Mesenchymal stem cell (in vitro differentiated cells and primary cell): ENCODE measurements around the gene FMOD.

Source experiments
- DNase-seq: peaks from one replicate; pipeline ENCODE4 v3.0.0-alpha.2; 2013
- H2AFZ ChIP-seq: one replicate; pipeline ENCODE4 v1.6.1; 2013; ENCODE audit warnings: low read depth, mild to moderate bottlenecking, control low read depth, inconsistent platforms, low read length, moderate library complexity
- H2AK5ac ChIP-seq: 2 replicates; pipeline ENCODE4 v1.6.1; 2013; ENCODE audit warnings: low read length, moderate library complexity, mild to moderate bottlenecking, inconsistent platforms; ENCODE audit not compliant: severe bottlenecking
- H2BK120ac ChIP-seq: one replicate; pipeline ENCODE4 v1.6.1; 2013; ENCODE audit warnings: low read depth, mild to moderate bottlenecking, inconsistent platforms, low read length, moderate library complexity
- H2BK12ac ChIP-seq, 2 experiments: one replicate each; pipeline ENCODE4 v1.6.1; 2013; ENCODE audit warnings: inconsistent platforms in 2 of 2, low read length in 2 of 2, mild to moderate bottlenecking in 2 of 2, moderate library complexity in 2 of 2, control low read depth in 1 of 2
- H2BK15ac ChIP-seq: one replicate; pipeline ENCODE4 v1.6.1; 2013; ENCODE audit warnings: mild to moderate bottlenecking, low read depth, inconsistent platforms; ENCODE audit not compliant: poor library complexity, severe bottlenecking
- H2BK5ac ChIP-seq: 2 replicates; pipeline ENCODE4 v1.6.1; 2013; ENCODE audit warnings: low read depth, mild to moderate bottlenecking, low read length, control low read depth, inconsistent platforms; ENCODE audit not compliant: poor library complexity, severe bottlenecking
- H3K14ac ChIP-seq, 2 experiments: one replicate each; pipeline ENCODE4 v1.6.1; 2013; ENCODE audit warnings: inconsistent platforms in 2 of 2, low read length in 2 of 2, control low read depth in 1 of 2, mild to moderate bottlenecking in 1 of 2, moderate library complexity in 1 of 2
- H3K18ac ChIP-seq, 2 experiments: one replicate each; pipeline ENCODE4 v1.6.1; 2013; ENCODE audit warnings: inconsistent platforms in 2 of 2, low read length in 2 of 2, control low read depth in 1 of 2, low read depth in 1 of 2, mild to moderate bottlenecking in 1 of 2
- H3K23ac ChIP-seq, 2 experiments: one replicate each; pipeline ENCODE4 v1.6.1; 2013; ENCODE audit warnings: inconsistent platforms in 2 of 2, low read length in 2 of 2, mild to moderate bottlenecking in 2 of 2, moderate library complexity in 2 of 2, control low read depth in 1 of 2
- H3K27ac ChIP-seq: 2 replicates; pipeline ENCODE4 v1.5.1; 2013; ENCODE audit warnings: mild to moderate bottlenecking, moderate library complexity, low read length, control low read depth, inconsistent platforms; ENCODE audit not compliant: poor library complexity, severe bottlenecking
- H3K27me3 ChIP-seq, 2 experiments: 2 replicates each; pipeline versions ENCODE4 v1.6.1 to v1.7.0; 2013; ENCODE audit warnings: low read length in 2 of 2, mild to moderate bottlenecking in 2 of 2, moderate library complexity in 2 of 2, control low read depth in 1 of 2, inconsistent platforms in 1 of 2; ENCODE audit not compliant: control insufficient read depth in 1 of 2, insufficient read depth in 1 of 2
- H3K36me3 ChIP-seq, 2 experiments: 2 replicates each; pipeline versions ENCODE4 v1.6.1 to v1.7.0; 2013; ENCODE audit warnings: low read length in 2 of 2, control low read depth in 1 of 2, inconsistent platforms in 1 of 2, low read depth in 1 of 2, mild to moderate bottlenecking in 1 of 2; ENCODE audit not compliant: insufficient read depth in 2 of 2, control insufficient read depth in 1 of 2
- H3K4ac ChIP-seq, 2 experiments: one replicate each; pipeline ENCODE4 v1.6.1; 2013; ENCODE audit warnings: inconsistent platforms in 2 of 2, low read length in 2 of 2, mild to moderate bottlenecking in 2 of 2, moderate library complexity in 2 of 2, control low read depth in 1 of 2, low read depth in 1 of 2
- H3K4me1 ChIP-seq: 2 replicates; pipeline ENCODE4 v1.6.1; 2013; ENCODE audit warnings: low read depth, low read length, control low read depth; ENCODE audit not compliant: control insufficient read depth, insufficient read depth
- H3K4me2 ChIP-seq: 2 replicates; pipeline ENCODE4 v1.6.1; 2013; ENCODE audit warnings: low read length, mild to moderate bottlenecking, inconsistent platforms; ENCODE audit not compliant: poor library complexity, severe bottlenecking
- H3K4me3 ChIP-seq, 2 experiments: 2 replicates each; pipeline versions ENCODE4 v1.5.1 to v1.7.0; 2013; ENCODE audit warnings: low read length in 2 of 2, mild to moderate bottlenecking in 2 of 2, control low read depth in 1 of 2, low read depth in 1 of 2; ENCODE audit not compliant: insufficient read depth in 1 of 2
- H3K79me1 ChIP-seq: replicated peaks from 2 replicates; pipeline ENCODE4 v1.6.1; 2013; ENCODE audit warnings: mild to moderate bottlenecking, control low read depth, low read length, inconsistent platforms; ENCODE audit not compliant: poor library complexity, severe bottlenecking
- H3K9ac ChIP-seq: 2 replicates; pipeline ENCODE4 v1.7.0; 2013; ENCODE audit warnings: mild to moderate bottlenecking, low read length, moderate library complexity
- H3K9me3 ChIP-seq: 2 replicates; pipeline ENCODE4 v1.7.0; 2013; ENCODE audit warnings: mild to moderate bottlenecking, low read length; ENCODE audit not compliant: control insufficient read depth
- H4K8ac ChIP-seq: one replicate; pipeline ENCODE4 v1.6.1; 2013; ENCODE audit warnings: inconsistent platforms, mild to moderate bottlenecking, low read length, moderate library complexity
- H4K91ac ChIP-seq: one replicate; pipeline ENCODE4 v1.6.1; 2013; ENCODE audit warnings: mild to moderate bottlenecking, low read length, inconsistent platforms
- WGBS: methylation state at CpG from one replicate; pipeline ENCODE4 v1.1.7; 2013; ENCODE audit warnings: mixed read lengths; 5-methylcytosine and 5-hydroxymethylcytosine counted together

The FMOD gene

DNA sequence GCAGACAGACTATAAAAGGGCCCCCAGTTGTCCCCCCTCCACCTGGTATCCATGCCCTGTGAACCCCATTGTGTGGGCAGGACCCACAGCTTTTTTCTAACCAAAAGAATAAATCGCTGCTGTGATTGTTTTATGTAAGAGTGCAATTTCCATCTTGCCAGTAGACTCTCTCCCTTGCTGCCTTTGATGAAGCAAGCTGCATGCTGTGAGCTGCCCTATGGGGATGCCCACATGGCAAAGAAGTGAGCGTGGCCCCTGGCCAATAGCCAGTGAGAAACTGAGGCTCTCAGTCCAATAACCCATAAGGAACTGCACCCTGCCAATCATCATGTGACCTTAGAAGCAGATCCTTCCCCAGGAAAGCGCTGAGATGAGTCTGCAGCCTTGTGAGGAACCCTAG, 37.8 kb upstream of the FMOD start:
- Histone ChIP-seq H2BK12ac (no peak overlapping the region), H2BK15ac (no peak overlapping the region), H3K9ac (no peak overlapping the region), H3K9me3 (peaks cover 6% of the 10 kb centered on the region), H3K4ac (no peak overlapping the region), H3K27me3 (peaks cover 6 to 8% of the 10 kb centered on the region in 2 experiments), H3K27ac (no peak overlapping the region), H4K91ac (no peak overlapping the region), H2BK120ac (no peak overlapping the region), H2AK5ac (no peak overlapping the region), H3K18ac (no peak overlapping the region), H3K79me1 (no peaks in the 10 kb centered on the region), H3K36me3 (no peaks in the 10 kb centered on the region), H3K4me1 (no peaks in the 10 kb centered on the region), H3K23ac (no peak overlapping the region), H3K14ac (no peak overlapping the region), H4K8ac (no peak overlapping the region), H2AFZ (no peak overlapping the region), H3K4me3 (no peak overlapping the region), H3K4me2 (no peak overlapping the region), H2BK5ac (no peak overlapping the region)
- no peak for DNase-seq
- 83% methylated on average over 3 of the region's 3 CpGs for WGBS

DNA sequence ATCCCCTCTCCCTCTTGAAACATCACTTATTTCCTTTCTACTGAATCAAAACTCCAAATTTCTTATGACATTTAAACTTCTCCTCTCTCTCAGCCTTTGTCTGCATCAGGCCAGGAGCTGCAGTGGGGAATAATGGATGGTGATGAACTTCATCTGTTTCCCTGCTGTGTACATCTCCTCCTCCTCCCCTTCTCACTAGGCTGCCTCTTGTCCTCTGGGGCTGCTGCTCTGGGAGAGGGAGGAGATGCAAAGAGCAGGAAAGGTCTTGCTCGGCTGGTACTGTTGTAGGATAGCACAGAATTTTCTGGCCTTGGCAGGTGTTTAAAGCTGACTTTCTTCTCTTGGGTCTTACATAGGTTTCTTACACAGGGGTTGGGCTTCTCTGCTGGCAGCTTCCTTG, 31.1 kb upstream of the FMOD start:
- H3K14ac ChIP-seq = no peak overlapping the region
- H2BK12ac ChIP-seq = no peak overlapping the region
- no peak overlapping the region for H2BK15ac ChIP-seq
- H3K4me3 ChIP-seq = no peak overlapping the region
- no peak overlapping the region for H3K4me2 ChIP-seq
- H3K4ac ChIP-seq = no peak overlapping the region
- H3K18ac ChIP-seq = no peak overlapping the region
- no peak overlapping the region for H2BK5ac ChIP-seq
- no CpG with 5 or more reads among the region's 1 CpG for WGBS
- H4K8ac ChIP-seq = no peak overlapping the region
- H3K27me3 ChIP-seq = peaks cover 24 to 58% of the 10 kb centered on the region in 2 experiments
- no peak overlapping the region for H2BK120ac ChIP-seq
- no peak overlapping the region for H3K9ac ChIP-seq
- no peak overlapping the region for H4K91ac ChIP-seq
- H3K4me1 ChIP-seq = no peaks in the 10 kb centered on the region
- no peak overlapping the region for H3K27ac ChIP-seq
- DNase-seq = no peak
- H3K23ac ChIP-seq = no peak overlapping the region
- H3K9me3 ChIP-seq = no peaks in the 10 kb centered on the region
- H3K36me3 ChIP-seq = no peaks in the 10 kb centered on the region
- no peak overlapping the region for H2AK5ac ChIP-seq
- no peak overlapping the region for H2AFZ ChIP-seq
- H3K79me1 ChIP-seq = no peaks in the 10 kb centered on the region

DNA sequence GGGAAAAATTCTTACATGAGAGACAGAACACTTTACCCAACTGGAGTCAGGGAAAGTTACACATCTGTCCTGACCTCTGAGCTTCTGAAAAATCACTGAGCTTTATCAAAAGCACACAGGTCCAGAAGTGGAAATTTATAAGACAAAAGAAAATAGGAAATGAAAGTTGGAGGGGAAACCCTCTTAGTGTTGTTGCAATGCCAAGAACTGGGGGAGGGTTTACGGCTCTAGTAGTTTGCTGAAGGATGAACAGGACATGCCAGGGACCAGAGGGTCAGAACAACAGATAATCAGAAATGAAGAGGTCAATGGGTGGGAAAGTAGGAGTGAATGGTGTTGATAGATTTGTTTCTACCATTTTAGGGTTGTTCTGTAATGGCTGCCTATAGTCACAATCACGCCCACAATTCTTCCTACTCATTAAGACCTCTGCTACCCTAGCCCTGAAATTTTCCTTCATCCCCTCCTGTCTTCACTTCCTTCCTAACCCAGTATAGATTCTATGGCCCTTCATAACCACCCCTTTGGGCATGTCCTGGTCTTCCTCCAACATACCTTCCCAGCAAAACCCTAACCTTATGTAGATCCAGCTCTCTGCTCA, 30.3 kb upstream of the FMOD start:
- no peak overlapping the region for H3K14ac ChIP-seq
- H3K23ac ChIP-seq = no peak overlapping the region
- H3K4me3 ChIP-seq = no peak overlapping the region
- H3K9ac ChIP-seq = no peak overlapping the region
- no peak overlapping the region for H2AK5ac ChIP-seq
- no peak overlapping the region for H4K8ac ChIP-seq
- H2AFZ ChIP-seq = no peak overlapping the region
- no peaks in the 10 kb centered on the region for H3K79me1 ChIP-seq
- H2BK120ac ChIP-seq = no peak overlapping the region
- no peak overlapping the region for H3K4me2 ChIP-seq
- H3K4ac ChIP-seq = no peak overlapping the region
- peaks cover 24 to 58% of the 10 kb centered on the region in 2 experiments for H3K27me3 ChIP-seq
- DNase-seq = peak; percentile 24
- no peak overlapping the region for H2BK12ac ChIP-seq
- no peaks in the 10 kb centered on the region for H3K4me1 ChIP-seq
- no peak overlapping the region for H2BK5ac ChIP-seq
- no peak overlapping the region for H3K27ac ChIP-seq
- 93% methylated on average over 2 of the region's 2 CpGs for WGBS
- no peaks in the 10 kb centered on the region for H3K9me3 ChIP-seq
- H2BK15ac ChIP-seq = no peak overlapping the region
- no peaks in the 10 kb centered on the region for H3K36me3 ChIP-seq
- H3K18ac ChIP-seq = no peak overlapping the region
- no peak overlapping the region for H4K91ac ChIP-seq

DNA sequence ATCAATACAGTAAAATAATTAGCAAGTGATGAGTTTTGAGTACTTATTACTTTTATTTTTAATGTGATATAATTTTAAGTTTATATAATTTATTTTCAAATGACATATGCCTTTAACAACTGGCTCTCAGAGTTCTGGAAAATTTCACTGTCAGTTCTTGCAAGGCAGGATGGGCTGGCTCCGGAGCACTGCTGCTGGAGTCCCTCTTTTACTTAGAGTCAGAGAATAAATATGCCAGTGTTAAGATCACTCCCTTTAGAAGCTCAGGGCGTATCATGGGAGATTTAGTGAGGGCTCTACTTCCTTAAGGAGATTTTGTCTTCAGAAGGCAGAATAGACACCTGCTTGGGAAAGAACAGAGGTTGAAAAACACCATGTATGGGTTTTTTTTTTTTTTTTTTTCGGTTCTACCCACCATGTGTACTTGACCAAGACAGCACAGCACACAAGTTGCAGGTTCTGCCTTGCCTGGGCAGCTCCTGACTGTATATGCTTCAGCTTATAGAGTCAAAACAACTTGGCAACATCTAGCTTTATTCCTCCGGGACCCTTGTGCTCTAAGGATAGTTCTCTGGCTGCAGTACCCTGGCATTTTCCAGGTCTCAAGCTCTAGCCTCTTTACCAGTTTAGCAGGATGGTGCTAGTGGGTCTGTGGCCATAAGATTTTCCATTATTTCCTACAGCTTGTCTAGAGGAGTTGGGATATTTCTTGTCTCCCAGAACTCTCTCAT, 29.7 kb upstream of the FMOD start:
- H3K9me3 ChIP-seq = no peaks in the 10 kb centered on the region

More for the DNA sequence above, 29.7 kb upstream of the FMOD start:
- H4K91ac ChIP-seq = no peak overlapping the region
- no peak overlapping the region for H3K4ac ChIP-seq
- H3K23ac ChIP-seq = no peak overlapping the region
- H3K4me2 ChIP-seq = no peak overlapping the region
- H3K27me3 ChIP-seq = peaks cover 24 to 64% of the 10 kb centered on the region in 2 experiments
- H2BK12ac ChIP-seq = no peak overlapping the region
- H2BK15ac ChIP-seq = no peak overlapping the region
- no peak overlapping the region for H3K18ac ChIP-seq
- no peak overlapping the region for H2AK5ac ChIP-seq
- H3K9ac ChIP-seq = no peak overlapping the region
- H3K79me1 ChIP-seq = no peaks in the 10 kb centered on the region
- H3K27ac ChIP-seq = no peak overlapping the region
- H2AFZ ChIP-seq = no peak overlapping the region
- H3K4me1 ChIP-seq = no peaks in the 10 kb centered on the region
- no peak overlapping the region for H3K4me3 ChIP-seq
- no peak overlapping the region for H4K8ac ChIP-seq
- H3K14ac ChIP-seq = no peak overlapping the region
- no peak for DNase-seq
- WGBS = 69% methylated on average over 4 of the region's 4 CpGs
- H2BK5ac ChIP-seq = no peak overlapping the region
- H3K36me3 ChIP-seq = no peaks in the 10 kb centered on the region
- H2BK120ac ChIP-seq = no peak overlapping the region
